NCI-H2196 (cell line): Measurements from ENCODE around the gene TRERF1.
"Not testable (repeated sequence)": the region's sequence is repeated elsewhere in the genome, so short reads cannot be mapped to it uniquely, and the experiment has no call there.

Source experiments
- DNase-seq: peaks from one replicate; lab custom pipeline; 2025; ENCODE audit not compliant: unreplicated experiment; lab: John Stamatoyannopoulos, UW

The TRERF1 gene, protein sequence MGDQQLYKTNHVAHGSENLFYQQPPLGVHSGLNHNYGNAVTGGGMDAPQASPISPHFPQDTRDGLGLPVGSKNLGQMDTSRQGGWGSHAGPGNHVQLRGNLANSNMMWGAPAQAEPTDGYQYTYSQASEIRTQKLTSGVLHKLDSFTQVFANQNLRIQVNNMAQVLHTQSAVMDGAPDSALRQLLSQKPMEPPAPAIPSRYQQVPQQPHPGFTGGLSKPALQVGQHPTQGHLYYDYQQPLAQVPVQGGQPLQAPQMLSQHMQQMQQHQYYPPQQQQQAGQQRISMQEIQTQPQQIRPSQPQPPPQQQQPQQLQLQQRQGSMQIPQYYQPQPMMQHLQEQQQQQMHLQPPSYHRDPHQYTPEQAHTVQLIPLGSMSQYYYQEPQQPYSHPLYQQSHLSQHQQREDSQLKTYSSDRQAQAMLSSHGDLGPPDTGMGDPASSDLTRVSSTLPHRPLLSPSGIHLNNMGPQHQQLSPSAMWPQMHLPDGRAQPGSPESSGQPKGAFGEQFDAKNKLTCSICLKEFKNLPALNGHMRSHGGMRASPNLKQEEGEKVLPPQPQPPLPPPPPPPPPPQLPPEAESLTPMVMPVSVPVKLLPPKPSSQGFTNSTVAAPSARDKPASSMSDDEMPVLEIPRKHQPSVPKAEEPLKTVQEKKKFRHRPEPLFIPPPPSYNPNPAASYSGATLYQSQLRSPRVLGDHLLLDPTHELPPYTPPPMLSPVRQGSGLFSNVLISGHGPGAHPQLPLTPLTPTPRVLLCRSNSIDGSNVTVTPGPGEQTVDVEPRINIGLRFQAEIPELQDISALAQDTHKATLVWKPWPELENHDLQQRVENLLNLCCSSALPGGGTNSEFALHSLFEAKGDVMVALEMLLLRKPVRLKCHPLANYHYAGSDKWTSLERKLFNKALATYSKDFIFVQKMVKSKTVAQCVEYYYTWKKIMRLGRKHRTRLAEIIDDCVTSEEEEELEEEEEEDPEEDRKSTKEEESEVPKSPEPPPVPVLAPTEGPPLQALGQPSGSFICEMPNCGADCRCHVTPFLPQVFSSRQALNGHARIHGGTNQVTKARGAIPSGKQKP (N-terminal part only)

DNA sequence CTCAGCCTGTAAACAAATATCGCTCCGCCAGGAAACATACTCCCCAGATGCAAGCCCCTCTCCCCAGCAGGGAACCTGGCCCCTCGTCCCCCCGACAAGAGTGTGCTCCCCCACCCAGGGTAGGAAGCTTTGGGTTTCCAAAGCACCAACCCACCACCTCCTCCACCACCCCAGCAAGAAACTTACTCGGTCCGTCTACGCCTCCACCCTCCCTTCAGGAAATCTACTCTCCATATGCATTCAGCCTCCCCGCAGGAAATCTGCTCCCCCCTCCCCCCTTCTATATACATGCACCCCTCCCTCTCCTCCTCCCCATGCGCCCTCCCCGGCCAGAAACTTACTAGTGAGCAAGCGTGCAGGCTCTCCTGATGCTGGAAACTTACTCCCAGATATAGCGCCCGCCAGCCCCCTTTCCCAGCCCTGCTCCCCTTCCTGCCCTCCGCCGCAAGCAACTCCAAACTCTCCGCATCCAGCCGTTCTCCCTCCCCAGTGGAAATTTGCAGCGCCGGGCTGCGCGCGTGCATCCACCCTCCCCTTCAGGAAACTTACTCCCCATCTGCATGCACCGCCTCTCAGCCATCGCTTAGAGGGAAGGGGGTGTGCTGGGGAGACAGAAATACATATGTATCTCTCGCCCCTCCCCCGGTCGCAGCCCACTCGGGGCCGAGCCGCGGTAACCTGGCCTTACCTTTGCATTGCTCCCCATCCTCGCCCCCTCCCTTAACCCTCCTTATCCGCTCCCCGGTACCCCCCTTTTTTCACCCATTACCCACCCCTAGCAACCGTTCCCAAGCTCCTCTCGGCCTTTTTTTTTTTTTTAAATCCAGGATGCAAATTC, at the start of gene TRERF1:
Gene TRERF1 (minus strand): TSS at position 594 of the 838 bp plus-strand sequence. CDS start 182,336 bp downstream, outside the sequence.
- DNase-seq: peak; percentile 64

DNA sequence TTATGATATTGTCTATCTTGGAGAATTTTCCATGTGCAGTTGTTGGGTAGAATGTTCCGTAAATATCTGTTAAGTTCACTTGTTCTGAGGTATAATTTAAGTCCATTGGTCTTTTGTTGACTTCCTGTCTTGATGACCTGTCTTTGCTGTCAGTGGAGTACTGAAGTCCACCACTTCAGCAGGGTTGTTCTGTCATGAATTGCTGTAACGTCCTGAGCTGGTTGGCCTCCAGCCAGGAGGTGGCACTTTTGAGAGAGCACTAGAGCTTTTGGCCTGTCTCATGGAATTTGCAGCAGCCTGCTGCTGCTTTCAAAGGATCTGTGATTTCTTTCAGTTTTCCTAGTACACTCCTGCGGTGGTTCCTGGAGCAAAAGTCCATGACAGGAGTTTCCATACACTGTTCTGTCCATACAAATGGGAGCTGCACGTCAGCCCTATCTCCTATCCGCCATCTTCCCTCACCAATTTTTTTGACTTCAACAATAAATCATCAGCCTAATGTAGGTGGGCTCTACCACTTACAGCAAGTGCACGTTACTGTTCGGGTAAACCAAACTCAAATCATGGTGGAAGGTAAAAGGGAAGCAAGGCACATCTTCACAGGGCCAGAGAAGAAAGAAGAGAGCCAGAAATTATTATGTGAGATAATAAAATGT, 46.9 kb upstream of the TRERF1 start:
- DNase-seq: no peak

DNA sequence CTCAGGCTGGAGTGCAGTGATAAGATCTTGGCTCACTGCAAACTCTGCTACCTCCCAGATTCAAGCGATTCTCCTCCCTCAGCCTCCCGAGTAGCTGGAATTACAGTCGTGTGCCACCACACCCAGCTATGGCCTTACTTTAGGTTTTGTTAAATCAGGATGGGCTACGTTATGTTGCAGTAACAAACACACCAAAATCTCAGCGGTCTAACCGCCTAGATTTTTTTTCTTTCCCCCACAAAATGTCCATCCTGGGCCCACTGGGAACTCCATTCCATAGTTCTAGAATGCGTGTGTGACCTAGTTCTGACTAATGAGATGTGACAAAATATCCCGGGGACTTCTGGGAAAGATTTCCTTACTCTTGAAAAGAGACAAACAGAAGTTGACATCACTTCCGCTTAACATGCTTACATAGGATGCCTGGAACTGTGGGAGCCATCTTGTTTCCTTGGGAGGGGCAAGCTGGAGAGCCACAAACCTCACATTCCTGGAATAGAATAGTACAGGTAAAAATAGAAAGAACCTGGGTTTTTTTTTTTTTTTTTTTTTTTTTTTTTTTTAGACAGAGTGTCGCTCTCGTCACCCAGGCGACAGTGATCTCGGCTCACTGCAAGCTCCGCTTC, 42.3 kb upstream of the TRERF1 start:
- DNase-seq: no peak

DNA sequence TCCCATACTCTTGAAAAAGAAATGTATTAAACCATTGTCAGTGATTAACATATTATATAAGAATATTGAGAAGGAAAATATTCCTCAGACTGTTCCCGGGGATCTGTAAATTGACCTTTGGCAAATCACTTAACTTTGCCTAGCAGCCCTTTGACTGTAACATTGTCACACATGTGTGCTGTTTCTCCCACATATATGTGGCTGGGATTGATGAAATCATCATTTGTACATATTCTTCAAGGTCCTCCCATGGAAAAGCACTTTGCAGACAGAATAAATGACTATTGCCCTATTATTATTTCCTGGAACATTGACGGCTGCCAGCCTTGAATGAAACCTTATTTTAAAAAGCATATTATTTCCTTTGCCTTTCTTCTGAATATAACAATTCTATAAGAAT, 36.4 kb upstream of the TRERF1 start:
- no peak for DNase-seq

DNA sequence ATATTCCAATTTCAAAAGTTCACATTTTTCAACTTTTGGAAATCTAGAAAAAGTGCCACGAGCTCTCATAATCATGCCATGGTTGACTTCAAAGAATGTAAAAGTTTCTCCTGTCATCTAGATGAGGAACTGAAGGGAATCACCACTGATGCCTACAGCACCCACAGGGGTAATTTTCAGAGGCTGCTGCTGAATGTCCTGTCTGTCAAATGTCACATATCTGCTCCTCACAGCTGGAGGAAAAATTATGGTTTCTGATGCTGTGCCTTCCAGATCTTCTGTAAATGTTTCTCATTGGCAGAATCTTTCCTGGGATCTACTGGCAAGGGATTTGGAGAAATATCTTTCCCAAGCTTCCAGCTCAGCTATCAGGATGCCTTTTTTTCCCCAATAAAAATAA, 32.5 kb upstream of the TRERF1 start:
- DNase-seq: no peak

DNA sequence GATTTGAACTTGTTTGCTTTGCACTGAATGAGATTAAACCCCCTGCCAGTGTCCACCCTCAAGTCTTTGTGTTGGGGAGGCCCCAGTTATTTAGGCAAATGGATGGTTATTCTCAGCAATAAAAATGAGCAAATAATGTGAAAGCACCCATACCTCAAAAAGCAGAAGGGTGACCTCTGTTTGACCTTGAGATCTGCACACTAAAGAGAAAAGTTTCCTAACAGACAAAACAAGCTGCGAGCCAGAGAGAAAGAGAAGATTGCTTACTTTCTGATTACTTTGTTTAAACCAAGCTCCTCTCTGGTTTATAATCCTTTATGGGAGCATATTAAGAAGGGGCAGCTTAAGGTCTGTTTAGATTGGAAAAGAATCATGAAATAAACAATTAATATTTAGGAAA, 30.4 kb upstream of the TRERF1 start:
- DNase-seq: no peak

DNA sequence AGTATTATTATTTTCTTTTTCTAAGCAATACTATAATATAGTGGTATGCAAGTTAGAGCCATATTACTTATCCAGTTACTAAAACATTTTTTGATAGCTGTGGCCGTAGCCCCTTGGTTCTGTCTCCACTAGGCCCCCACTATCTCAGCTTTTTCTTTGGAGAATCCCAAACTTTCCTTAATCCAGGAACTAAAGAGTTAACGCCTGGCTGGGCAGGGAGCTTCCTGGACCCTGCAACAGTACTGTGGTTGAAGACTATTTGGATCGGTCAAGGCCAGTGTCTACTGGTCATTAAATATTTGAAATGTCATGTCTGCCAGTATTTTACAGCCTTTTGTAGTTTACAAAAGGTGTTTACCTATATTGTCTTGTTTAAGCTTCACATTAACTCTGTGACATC, 20.0 kb upstream of the TRERF1 start:
- no peak for DNase-seq

DNA sequence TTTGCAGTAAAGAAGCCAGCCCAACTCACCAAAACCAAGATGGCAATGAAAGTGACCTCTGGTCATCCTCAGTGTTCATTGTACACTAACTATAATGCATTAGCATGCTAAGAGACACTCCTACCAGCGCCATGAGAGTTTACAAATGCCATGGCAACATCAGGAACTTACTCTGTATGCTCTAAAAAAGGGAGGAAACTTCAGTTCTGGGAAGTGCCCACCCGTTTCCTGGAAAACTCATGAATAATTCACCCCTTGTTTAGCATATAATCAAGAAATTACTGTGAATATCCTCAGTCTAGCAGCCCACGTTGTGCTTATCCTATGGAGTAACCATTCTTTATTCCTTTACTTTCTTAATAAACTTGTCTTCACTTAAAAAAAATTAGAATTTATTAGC, 19.4 kb upstream of the TRERF1 start:
- DNase-seq: no peak

DNA sequence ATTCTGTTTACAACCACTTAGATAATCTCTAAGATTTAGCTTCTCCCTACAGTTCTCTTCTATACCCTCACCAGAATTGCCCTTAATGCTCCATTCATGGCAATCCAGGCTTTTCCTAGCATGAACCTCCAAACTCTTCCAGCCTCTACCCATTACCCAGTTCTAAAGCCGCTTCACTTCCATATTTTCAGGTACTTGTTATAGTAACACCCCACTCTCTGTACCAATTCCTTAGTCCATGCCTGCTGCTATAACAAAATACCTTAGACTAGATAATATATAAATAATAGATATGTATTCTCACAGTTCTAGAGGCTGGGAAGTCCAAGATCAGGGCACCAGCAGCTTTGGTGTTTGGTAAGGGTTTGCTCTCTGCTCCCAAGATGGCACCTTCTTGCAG, 16.5 kb upstream of the TRERF1 start:
- DNase-seq: no peak

DNA sequence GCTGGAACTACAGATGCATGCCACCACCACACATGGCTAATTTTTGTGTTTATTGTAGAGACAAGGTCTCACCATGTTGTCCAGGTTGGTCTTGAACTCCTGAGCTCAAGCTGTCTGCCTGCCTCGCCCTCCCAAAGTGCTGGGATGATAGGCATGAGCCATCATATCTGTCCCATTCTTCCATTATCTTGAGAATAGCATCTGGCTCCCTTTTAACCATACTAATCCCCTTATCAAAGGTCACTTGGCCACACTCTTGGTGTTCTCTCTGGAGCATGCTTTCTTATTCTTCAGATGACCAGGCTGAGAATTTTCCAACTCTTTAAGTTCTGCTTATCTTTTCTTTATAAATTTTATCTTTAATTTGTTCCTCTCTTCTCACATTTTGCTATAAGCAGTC, 15.9 kb upstream of the TRERF1 start:
- DNase-seq: no peak

DNA sequence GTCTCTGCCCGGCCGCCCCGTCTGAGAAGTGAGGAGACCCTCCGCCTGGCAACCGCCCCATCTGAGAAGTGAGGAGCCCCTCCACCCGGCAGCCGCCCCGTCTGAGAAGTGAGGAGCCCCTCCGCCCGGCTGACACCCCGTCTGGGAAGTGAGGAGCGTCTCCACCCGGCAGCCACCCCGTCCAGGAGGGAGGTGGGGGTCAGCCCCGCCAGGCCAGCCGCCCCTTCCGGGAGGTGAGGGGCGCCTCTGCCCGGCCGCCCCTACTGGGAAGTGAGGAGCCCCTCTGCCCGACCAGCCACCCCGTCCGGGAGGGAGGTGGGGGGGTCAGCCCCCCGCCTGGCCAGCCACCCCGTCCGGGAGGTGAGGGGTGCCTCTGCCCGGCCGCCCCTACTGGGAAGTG, 14.7 kb upstream of the TRERF1 start:
- not testable (repeated sequence) for DNase-seq

DNA sequence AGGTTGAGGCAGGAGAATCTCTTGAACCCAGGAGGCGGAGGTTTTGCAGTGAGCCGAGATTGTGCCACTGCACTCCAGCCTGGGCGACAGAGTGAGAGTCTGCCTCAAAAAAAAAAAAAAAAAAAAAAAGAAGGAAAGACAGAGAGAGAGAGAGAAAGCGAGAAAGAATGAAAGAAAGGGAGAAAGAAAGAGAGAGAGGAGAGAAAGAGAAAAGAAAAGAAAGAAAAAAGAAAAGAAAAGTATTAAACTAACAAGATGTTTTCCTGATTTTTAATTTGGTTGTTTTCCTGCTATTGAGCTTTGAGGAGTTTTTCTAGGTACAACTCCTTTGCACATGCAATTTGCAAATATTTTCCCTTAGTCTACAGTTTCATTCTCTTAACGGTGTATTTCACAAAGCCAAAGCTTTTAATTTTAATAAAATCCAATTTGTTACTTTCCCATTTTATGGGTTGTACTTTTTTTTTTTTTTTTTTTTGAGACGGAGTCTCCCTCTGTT, 10.8 kb upstream of the TRERF1 start:
- no peak for DNase-seq

DNA sequence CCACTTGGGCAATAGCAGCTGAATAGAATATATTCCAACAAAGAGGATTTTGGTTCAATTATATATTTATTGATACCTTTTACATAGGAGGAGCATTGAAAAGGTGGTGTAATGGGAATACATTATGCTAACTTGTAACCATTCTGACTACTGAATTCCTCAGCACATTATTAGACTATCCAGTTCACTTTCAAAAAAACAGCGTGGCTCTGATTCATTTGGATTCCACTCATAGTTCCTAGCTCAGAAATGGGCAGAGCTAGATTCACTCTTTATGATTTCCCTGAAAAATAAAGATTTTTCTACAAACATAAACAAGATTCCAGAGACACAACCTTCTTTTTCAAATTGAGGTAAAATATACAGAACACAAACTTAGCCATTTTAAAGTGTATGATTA, 9.2 kb upstream of the TRERF1 start:
- DNase-seq: no peak

DNA sequence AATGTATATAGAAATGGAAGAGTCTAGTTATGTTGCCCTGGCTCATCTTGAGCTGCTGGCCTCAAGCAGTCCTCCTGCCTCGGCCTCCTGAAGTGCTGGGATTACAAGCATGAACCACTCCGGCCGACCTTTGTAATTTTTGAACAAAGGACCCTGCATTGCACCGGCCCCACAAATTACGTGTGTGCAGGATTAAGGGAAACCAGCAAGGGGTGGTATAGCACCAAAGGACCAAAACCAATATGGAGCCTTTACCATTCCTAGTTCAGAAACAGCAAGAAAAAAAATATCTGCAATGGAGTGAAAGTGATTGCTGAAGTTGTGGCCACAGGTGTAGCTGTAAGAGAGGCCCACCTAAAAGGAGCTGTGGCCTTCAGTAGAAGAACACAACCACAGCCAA, 8.2 kb upstream of the TRERF1 start:
- no peak for DNase-seq

DNA sequence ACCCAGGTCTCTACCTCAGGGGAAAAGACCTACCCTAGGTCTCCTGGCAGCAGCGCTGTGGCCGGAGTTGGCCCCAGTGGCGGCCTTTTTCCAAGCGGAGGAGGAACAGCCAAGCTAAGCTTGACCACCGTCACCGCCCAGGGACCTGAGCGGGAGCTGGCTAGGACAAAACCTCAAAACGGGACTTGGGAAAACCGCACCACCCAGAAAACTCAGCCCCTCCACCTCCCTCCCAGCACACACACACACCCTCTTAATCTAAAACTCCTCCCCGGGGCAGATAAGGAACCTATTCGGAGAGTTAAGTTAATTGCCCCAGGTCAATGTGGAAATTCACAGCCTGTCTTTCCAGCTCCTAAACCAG, 2.7 kb upstream of the TRERF1 start:
- DNase-seq: no peak

DNA sequence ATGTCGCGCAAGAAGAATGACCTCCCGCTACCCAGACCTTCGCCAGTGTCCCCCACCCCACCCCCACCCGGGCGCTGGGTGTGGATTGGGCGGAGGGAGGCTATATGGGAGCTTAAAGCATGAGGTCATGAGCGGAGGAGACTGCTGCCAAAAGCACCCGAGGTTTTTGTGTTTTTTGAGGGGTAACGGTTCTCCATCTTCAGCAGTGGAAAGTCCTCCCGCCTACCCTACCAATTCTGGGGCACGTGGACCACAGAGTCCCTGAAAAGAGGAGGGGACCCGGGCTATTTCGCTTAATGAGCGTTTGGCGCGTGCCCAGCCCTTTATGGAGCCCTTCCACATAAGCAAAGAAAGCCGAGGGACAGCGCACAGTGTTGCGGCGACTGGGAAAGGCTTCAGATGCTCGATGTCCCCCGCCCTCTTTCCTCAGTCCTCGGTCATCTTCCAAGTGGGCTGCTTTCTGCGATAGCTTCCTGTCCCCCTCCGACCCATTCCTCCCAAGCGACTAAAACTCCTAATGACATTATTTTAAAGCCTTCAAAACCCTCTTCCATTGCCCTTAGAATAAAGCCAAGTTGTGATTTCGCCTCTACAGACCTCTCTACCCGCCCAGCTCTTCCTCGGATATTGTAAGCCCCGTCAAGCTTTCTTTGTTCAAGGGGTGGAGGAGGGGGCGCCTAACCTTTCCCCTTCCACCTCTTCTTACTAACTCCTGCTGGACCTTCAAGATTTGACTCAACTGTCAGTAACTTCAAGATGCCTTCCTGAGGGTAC, 2.1 kb upstream of the TRERF1 start:
- no peak for DNase-seq

DNA sequence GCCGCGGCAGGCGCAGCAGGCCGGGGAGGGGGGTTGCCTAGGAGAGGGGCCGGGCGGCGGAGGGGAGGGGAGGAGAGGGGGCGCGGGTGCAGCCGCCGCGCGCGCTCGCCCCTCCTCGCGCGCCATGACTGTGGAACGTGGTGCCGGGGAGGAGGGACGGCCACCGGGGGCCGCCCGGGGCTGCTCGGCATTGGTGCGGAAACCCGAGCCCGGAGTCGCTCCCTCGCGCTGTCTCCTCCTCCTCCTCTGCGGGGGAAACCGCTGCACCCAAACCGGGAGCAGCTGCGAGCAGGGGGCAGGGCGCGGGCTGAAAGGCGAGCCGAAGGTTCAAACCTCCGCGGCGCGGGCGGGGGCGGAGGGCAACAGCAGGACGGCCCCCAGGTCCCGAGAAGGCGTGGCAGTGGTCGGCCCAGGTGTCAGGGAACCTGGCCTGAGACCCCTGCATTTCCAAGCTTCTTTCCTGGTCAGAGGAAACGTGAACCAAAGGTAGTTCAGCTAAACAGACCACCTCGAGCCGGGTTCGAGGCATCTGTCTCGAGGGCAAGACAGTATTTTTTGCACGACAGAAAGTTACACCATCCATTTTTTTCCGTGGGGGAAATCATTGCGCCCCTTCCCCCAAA, 1.4 kb upstream of the TRERF1 start:
- DNase-seq: peak; percentile 91

DNA sequence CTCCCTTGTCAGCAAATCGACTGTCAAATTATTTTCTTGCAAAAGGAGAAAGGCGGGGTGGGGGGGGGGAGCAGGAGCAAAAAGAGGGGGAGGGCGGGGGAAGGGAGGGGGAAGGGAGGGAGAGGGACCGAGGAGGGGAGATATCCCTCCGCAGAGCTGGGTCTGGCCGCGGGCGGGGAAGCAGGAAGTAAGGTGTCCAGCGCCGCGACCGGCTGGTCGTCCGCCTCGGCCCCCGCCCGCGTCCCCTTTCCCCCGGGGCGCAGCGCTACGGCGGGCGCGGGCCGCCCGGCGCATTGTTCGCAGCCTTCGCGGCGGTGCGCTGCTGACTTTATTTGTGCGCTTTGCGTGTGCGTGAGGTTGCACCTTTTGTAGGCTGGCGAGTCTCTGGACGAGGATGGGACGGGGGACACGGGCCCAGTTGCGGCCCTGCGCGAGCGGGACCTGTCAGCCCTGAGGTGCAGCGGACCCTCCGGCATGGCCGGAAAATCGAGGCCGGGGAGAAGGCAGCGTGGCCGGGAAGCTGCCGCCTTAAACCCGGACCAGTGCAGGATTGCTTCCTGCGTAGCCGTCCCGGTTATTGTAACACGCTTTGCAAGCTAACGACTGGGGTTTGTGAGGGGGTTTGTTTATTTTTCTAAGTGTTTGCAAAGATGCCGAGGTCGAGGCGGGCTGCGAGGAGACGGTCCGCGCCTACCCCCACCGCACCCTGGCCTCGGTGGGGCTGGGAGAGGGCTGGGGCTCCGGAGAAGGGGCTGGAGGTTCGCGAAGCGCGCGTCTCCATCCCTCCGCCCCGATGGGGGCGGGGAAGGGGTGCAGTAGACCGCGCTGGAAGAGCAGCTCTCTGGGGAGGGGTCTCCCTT, 675 bp upstream of the TRERF1 start:
- peak; percentile 63 for DNase-seq
